ENCODE measurements around the gene CKS1B. TPM values are rescaled to one million over a fixed set of nuclear protein-coding genes. Genes with fewer than 3 reads are reported as not detected.

CKS1B gene
- total and polyA plus RNA-seq, 4 donors, result 22.3 to 38.2 (median 30.2) TPM

DNA sequence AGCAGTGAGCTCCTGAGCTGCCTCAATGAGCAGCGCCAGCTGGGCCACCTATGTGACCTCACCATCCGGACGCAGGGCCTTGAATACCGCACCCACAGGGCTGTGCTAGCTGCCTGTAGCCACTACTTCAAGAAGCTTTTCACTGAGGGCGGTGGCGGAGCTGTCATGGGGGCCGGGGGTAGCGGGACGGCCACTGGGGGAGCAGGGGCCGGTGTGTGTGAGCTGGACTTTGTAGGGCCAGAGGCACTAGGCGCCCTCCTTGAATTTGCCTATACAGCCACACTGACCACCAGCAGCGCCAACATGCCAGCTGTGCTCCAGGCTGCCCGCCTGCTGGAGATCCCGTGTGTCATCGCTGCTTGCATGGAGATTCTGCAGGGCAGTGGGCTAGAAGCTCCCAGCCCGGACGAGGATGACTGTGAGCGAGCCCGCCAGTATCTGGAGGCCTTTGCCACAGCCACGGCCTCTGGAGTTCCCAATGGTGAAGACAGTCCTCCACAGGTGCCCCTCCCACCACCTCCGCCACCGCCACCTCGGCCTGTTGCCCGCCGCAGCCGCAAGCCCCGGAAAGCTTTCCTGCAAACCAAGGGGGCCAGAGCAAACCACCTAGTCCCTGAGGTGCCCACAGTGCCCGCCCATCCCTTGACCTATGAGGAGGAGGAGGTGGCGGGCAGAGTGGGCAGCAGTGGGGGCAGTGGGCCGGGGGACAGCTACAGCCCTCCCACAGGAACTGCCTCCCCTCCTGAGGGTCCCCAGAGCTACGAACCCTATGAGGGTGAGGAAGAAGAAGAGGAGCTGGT lies 40.4 kb downstream of the CKS1B start:
- Histone ChIP-seq H3K9ac (ENCODE audit: insufficient read depth in 1 of 2, low read length in 2 of 2) (no peak overlapping the region), H3K4me3 (no peak overlapping the region), H3K9me3 (ENCODE audit: control insufficient read depth in 4 of 4, insufficient read depth in 3 of 4, low read length in 3 of 4) (no peaks in the 10 kb centered on the region), H3K27me3 (ENCODE audit: control insufficient read depth in 3 of 3, insufficient read depth in 3 of 3, low read length in 2 of 3) (no peaks in the 10 kb centered on the region), H3K36me3 (ENCODE audit: control insufficient read depth in 4 of 4, insufficient read depth in 4 of 4, low read length in 4 of 4) (peaks cover 0 to 30% (median 0%) of the 10 kb centered on the region in 4 donors), H3K4me1 (ENCODE audit: control insufficient read depth in 5 of 5, insufficient read depth in 5 of 5, low read length in 5 of 5) (peaks cover 0 to 29% (median 11%) of the 10 kb centered on the region in 5 donors), H3K27ac (ENCODE audit: low read depth in 1 of 2, low read length in 1 of 2) (peak overlapping the region in 1 of 2 donors; percentile 1)
- TF ChIP-seq, protein P1, sequence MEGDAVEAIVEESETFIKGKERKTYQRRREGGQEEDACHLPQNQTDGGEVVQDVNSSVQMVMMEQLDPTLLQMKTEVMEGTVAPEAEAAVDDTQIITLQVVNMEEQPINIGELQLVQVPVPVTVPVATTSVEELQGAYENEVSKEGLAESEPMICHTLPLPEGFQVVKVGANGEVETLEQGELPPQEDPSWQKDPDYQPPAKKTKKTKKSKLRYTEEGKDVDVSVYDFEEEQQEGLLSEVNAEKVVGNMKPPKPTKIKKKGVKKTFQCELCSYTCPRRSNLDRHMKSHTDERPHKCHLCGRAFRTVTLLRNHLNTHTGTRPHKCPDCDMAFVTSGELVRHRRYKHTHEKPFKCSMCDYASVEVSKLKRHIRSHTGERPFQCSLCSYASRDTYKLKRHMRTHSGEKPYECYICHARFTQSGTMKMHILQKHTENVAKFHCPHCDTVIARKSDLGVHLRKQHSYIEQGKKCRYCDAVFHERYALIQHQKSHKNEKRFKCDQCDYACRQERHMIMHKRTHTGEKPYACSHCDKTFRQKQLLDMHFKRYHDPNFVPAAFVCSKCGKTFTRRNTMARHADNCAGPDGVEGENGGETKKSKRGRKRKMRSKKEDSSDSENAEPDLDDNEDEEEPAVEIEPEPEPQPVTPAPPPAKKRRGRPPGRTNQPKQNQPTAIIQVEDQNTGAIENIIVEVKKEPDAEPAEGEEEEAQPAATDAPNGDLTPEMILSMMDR (IDR thresholded peaks at IDR 0.05; ENCODE audit: control extremely low read depth, extremely low read depth), result no peak
- no peak for DNase-seq
- no peak for ATAC-seq (ENCODE audit: insufficient read depth, low FRiP score)
- 93 to 96% methylated on average over 31 of the region's 31 CpGs for WGBS, 2 donors

DNA sequence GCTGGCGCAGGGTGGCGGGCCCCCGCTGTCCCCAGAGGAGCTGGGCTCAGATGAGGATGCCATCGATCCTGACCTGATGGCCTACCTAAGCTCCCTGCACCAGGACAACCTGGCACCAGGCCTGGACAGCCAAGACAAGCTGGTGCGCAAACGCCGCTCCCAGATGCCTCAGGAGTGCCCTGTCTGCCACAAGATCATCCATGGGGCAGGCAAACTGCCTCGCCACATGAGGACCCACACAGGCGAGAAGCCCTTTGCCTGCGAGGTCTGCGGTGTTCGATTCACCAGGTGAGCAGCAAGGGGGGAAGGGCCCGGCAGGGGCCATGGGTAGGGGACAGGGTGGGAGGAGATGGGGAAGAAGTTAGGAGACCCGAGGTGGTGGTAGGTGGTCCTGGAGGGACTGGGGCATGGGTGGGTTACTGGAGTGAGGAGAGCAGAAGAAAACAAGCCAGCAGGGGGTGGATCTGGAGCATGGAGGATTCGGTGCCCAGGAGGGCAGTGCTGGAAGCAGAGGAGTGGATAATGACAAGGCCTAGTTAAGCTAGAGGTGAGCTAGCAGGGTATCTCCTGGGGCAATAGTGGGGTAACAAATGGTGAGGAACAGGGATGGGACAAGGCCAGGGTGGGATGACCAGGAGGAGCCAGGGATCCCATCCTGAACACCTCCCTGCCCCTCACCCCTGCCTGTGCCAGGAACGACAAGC lies 41.2 kb downstream of the CKS1B start:
- H3K36me3 ChIP-seq (ENCODE audit: control insufficient read depth in 4 of 4, insufficient read depth in 4 of 4, low read length in 4 of 4), result peaks cover 0 to 30% (median 0%) of the 10 kb centered on the region in 4 donors

DNA sequence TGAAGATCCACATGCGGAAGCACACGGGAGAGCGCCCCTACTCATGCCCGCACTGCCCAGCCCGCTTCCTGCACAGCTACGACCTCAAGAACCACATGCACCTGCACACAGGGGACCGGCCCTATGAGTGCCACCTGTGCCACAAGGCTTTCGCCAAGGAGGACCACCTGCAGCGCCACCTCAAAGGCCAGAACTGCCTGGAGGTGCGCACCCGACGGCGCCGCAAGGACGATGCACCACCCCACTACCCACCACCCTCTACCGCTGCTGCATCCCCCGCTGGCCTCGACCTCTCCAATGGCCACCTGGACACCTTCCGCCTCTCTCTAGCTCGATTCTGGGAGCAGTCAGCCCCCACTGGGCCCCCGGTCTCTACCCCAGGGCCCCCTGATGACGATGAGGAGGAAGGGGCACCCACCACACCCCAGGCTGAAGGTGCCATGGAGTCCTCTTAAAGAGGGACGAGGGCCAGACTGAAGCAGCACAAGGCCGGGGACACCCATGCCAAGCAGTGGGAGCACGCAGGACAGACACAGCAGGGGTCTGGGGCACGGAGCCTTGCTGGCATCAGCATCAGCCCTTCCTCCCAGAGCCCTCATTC lies 41.9 kb downstream of the CKS1B start:
- ATAC-seq (ENCODE audit: insufficient read depth, low FRiP score), result no peak
- Histone ChIP-seq H3K9ac (ENCODE audit: insufficient read depth in 1 of 2, low read length in 2 of 2) (no peak overlapping the region), H3K27ac (ENCODE audit: low read depth in 1 of 2, low read length in 1 of 2) (peak overlapping the region; percentile 74 to 79), H3K36me3 (ENCODE audit: control insufficient read depth in 4 of 4, insufficient read depth in 4 of 4, low read length in 4 of 4) (peaks cover 0 to 30% (median 0%) of the 10 kb centered on the region in 4 donors), H3K4me1 (ENCODE audit: control insufficient read depth in 5 of 5, insufficient read depth in 5 of 5, low read length in 5 of 5) (peaks cover 0 to 19% (median 4%) of the 10 kb centered on the region in 5 donors), H3K9me3 (ENCODE audit: control insufficient read depth in 4 of 4, insufficient read depth in 3 of 4, low read length in 3 of 4) (no peaks in the 10 kb centered on the region), H3K4me3 (no peak overlapping the region), H3K27me3 (ENCODE audit: control insufficient read depth in 3 of 3, insufficient read depth in 3 of 3, low read length in 2 of 3) (no peaks in the 10 kb centered on the region)
- 71 to 80% methylated on average over 26 of the region's 26 CpGs for WGBS, 2 donors
- no peak for DNase-seq
- TF ChIP-seq, protein P1 (IDR thresholded peaks at IDR 0.05; ENCODE audit: control extremely low read depth, extremely low read depth), result no peak

More for the DNA sequence above, 41.2 kb downstream of the CKS1B start:
- Histone ChIP-seq H3K27ac (ENCODE audit: low read depth in 1 of 2, low read length in 1 of 2) (peak overlapping the region in 1 of 2 donors; percentile 74), H3K9ac (ENCODE audit: insufficient read depth in 1 of 2, low read length in 2 of 2) (no peak overlapping the region), H3K27me3 (ENCODE audit: control insufficient read depth in 3 of 3, insufficient read depth in 3 of 3, low read length in 2 of 3) (no peaks in the 10 kb centered on the region), H3K9me3 (ENCODE audit: control insufficient read depth in 4 of 4, insufficient read depth in 3 of 4, low read length in 3 of 4) (no peaks in the 10 kb centered on the region), H3K4me1 (ENCODE audit: control insufficient read depth in 5 of 5, insufficient read depth in 5 of 5, low read length in 5 of 5) (peaks cover 0 to 23% (median 4%) of the 10 kb centered on the region in 5 donors), H3K4me3 (no peak overlapping the region)
- 86% methylated on average over 16 of the region's 16 CpGs for WGBS, 2 donors
- no peak for ATAC-seq (ENCODE audit: insufficient read depth, low FRiP score)
- TF ChIP-seq, protein P1 (IDR thresholded peaks at IDR 0.05; ENCODE audit: control extremely low read depth, extremely low read depth), result no peak
- no peak for DNase-seq

Data from lung (tissue), 12 donors.